ENCODE data around the gene MZT2A.
"Not testable (repeated sequence)": the region's sequence is repeated elsewhere in the genome, so short reads cannot be mapped to it uniquely, and the experiment has no call there.

The MZT2A gene

DNA sequence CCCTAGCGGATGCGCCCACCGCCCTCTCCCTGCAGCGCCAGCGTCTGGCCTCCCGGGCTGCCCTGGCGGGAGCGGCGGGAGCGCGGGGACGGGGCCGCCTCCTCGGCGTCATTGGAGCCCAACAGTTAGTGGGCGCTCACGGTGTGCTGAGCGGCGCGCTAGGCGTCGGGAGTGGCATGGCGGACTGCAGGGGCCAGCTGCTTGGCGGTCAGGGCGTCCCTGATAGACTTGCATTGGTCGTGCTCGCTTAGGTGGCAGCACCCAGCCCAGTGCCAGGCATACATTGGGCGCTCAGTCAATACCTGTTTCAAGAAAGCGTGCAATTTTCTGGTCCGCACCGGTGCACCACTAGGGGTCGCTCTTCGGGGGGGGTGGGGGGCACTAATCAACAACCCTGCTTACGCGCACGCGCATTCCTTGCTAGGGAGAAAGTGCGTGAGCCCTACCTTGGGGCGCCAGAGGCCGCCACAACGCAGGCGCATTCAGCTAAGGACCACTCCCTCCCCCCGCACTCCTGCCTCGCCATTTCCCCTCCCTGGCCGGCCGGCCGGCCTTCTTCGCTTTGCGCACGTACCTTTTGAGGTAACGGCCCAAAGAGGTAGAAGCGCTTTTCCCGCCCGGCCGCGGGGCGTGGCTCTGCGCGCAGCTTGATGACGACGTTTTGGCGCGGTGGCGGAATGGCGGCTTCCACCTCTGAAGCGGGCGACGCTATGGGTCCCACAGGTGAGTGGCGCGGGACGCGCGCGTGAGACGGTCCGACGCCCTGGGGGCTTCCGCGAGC is 411 bp upstream of the MZT2A start:
- peak; percentile 98 for DNase-seq (ENCODE audit: low spot score)
- peak; percentile 84 for FAIRE-seq

DNA sequence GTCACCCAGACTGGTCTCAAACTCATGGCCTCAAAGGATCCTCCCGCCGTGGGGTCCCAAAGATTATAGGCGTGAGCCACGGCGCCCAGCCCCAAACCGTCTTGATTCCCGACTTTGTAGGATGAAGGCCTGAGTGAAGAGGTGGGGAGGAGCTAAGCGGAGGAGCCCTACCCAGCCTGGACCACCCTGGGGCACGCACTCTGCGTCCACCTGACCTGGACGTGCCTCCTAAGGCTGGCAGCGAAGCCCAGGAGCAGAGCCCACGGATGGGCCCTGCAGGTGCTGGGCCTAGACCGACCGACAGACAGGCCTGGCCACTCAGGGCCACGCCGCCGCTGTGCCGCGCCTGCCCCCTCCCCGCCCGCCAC is 744 bp downstream of the MZT2A start:
- not testable (repeated sequence) for DNase-seq (ENCODE audit: low spot score)
- FAIRE-seq = peak; percentile 96

DNA sequence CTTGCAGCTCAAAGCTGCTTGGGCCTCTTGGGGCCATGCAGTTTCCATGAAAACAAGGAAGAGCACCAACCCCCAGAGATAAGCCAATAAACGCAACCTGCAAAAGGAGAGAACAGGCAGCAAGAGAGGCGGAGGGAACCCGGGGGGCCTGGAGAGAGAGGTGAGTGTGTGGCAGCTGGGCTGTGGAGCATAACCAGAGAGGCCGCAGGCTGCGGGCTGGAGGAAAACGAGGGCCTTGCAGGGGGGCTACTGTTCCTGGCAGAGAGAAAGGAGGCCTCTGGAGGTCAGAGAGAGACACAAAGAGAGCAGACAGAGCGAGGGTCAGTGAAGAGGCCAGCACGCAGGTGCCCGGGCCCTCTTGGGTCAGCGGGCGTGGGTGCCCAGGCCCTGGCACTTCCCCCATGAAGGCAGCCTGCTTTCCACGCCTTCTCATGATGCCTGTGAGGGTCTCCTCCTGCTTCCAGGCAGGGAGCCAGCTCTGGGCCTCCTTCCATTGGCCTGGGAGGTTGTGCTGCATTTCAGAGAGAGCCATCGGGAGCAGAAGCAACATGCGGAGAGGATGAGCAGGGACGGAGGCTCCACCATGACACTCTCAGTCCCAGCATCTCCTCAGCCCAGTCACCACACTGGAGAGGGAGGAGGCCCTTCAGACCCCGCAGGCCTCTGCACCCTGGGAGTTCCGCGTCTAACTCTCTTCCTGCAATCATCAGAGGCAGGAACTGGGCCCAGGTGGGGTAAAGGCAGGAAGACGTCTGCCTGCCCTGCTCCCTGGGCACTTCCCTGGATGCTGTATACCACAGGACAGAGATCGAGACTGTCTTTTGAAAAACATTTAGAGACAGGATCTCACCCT is 1.4 kb downstream of the MZT2A start:
- DNase-seq (ENCODE audit: low spot score); FAIRE-seq: not testable (repeated sequence)

DNA sequence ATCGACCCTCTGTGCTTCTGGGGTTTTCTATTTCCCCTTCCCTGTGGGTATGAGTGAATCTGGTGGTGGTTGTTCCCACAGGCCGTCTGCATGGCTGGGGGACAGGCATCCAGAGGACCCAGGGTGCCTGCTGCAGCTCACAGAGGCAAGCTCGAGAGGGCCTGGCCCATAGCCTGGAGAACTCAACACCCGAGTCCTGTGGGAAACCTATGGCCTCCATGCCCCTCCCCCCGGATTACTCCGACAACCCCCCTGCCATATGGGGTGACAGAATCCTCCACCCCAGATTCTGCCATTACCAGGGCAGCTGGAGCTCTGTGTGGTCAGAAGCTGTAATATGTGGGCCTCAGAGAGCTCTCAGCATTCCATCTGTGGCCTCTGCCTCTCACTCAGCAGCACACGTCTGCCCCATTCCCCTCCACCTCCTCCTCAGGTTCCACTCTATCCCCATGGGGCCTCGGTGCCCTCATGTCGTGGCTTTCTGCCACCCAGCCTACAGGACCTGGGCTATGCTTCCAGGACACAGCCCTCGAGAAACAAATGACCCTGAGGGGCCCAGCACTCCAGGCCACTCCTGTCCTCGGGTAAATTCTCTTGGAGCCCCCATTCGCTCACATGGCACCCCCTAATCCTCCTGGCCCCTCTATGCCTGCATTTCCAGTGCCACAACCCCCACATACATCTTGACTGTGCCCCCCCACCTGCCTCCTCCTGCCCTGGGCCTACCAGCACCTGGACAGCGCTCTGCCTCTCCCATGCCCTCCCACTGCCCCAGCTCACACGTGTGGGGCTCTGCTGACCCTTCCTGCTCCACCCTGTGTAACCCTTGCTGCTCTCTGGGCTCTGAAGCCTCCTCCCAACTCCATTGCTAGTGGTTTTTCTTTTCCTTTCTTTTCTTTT is 3.6 kb downstream of the MZT2A start:
- DNase-seq (ENCODE audit: low spot score) = no peak
- FAIRE-seq = no peak

DNA sequence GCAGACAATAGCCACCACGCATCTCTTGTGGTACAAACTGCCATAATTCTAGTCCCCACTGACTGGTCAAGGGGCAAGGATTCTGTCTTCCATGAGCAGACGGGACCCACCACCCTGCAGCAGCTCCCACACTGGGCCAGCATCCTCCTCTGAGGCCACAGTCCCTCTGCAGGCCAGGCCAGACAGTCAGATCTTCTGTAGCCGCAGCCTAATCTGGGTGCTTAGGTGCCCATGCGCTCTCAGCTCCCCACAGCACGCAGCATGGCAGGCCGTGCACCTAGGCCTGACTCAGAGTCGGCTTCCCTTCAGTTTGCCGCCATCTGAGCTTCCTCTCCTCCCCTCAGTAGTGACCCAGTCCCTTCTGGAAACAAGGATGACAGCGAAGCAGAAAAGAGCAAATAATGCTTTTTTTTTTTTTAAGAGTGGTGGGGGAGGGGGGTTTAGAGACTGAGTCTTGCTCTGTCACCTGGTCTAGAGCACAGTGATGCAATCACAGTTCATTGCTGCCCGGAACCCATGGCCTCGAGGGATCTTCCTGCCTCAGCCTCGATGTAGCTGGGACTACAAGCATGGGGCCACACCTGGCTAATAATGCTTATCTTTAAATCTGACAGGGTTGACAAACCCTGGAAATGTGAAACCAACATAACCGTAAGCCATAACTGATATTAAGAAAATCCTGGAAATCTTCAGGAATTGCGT is 5.8 kb downstream of the MZT2A start:
- not testable (repeated sequence) for FAIRE-seq

DNA sequence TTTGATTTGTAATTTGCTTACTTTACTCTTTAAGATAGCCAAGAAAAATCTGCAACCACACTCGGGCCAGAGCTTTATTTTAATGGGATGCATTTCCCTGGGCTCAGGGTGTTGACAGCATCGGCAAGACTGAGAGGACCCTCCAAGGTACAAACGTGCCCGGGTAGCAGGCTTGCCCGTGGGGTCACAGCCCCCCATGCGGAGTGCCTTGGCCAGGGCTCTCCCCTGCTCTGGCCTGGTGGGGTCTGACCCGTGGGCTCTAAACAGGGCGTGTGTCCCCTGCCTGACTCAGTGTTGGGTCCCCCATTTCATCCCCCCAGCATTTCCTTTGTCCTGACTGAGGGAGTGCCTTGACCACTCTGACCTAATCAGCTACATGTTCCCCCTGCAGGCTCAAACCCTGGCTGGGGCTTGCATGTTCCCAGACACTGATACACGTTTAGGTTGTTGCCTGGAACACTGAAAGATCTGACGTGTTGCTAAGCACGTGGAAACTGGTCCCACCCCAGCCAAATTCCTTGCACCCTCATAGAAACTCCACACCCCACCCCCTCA is 7.2 kb downstream of the MZT2A start:
- FAIRE-seq; DNase-seq (ENCODE audit: low spot score): not testable (repeated sequence)

More for the DNA sequence above, 5.8 kb downstream of the MZT2A start:
- DNase-seq (ENCODE audit: low spot score) = not testable (repeated sequence)

DNA sequence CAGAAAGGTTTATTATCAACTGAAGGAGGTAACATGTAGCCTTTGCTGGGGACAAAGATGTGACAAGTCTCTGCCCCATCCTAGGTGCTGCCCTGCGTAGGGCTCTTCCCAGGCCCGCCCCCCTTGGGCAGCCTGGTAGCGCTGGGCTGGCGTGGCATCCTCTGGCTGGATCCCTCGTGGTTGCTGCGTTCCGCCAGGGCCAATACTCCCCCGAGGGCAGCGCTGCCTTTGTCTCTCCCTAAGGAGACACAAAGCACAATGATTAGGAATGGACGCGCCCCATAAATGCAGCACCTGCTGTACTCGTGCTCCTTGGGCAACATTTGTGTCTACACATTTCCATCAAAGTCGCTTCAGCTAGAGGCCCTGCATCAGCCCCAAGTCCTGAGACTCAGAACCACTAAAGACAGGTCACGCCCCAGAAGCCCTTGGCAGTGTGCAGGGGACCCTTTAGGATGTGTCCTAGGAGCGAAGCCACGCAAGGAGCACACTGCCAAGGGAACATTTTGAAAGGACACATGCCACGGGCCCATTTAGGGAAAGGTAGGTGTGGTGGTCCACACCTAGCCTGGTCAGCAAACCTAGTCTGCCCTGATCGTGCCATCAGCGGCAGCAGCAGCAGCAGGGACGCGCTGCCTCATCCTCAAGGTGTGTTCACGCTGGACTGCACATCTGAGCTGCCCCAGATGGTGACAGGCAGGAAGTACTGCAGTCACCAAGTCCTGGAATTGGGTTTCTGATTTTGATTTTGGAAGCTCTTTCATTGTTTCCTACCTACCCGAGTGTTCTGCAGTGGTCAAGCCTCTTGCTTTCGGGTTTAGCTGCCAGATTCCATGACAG is 8.0 kb downstream of the MZT2A start:
- FAIRE-seq = peak; percentile 62
- DNase-seq (ENCODE audit: low spot score) = not testable (repeated sequence)

DNA sequence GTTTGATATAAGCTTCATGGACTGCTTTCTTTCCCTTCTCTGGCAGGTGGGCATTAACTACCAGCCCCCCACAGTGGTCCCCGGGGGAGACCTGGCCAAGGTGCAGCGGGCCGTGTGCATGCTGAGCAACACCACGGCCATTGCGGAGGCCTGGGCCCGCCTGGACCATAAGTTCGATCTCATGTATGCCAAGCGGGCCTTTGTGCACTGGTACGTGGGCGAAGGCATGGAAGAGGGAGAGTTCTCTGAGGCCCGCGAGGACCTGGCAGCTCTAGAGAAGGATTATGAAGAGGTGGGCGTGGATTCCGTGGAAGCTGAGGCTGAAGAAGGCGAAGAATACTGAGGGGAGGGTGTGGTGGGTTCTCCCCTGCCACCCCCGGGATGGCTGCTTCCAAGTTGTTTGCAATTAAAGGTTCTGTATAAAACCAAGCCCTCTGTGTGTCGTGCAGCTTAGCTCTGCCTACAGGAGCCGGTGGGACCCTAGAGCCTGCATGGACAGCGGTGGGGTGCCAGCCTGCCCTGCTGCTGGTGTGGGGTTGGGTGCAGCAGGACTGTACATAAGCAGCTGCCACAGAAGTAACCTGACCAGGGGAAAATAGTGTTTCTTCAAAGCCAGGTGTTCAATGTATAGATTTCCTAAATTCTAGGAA is 9.6 kb downstream of the MZT2A start:
- FAIRE-seq = not testable (repeated sequence)

DNA sequence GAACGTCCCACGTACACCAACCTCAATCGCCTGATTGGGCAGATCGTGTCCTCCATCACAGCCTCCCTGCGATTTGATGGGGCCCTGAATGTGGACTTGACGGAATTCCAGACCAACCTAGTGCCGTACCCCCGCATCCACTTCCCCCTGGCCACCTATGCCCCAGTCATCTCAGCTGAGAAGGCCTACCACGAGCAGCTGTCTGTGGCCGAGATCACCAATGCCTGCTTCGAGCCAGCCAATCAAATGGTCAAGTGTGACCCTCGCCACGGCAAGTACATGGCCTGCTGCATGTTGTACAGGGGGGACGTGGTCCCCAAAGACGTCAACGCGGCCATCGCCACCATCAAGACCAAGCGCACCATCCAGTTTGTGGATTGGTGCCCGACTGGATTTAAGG is 11.8 kb downstream of the MZT2A start:
- not testable (repeated sequence) for DNase-seq (ENCODE audit: low spot score); FAIRE-seq

More for the DNA sequence above, 9.6 kb downstream of the MZT2A start:
- not testable (repeated sequence) for DNase-seq (ENCODE audit: low spot score)

DNA sequence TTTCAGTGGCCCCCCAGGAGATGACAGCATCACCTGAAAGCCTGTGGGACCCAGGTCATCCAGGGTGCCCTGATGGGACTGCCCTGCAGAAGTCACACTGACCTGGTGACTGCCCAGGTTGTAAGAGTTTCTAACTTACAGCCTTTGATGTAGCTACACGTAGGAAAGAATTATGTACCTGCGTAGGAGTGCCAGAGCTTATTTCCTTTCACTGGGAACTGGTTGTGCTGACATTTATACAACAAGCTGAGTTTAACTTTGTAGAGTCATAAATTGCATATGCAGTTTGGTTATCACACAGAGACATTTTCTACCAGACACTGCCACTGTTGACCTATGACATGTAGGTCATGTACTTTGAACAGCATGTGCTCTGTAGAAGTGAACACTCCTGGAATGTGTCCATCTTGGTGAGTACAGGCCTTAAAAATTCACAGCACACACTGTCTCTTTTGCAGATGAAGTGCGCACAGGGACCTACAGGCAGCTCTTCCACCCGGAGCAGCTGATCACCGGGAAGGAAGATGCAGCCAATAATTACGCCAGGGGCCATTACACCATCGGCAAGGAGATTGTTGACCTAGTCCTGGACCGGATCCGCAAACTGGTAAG is 13.2 kb downstream of the MZT2A start:
- DNase-seq (ENCODE audit: low spot score) = not testable (repeated sequence)
- FAIRE-seq = peak; percentile 66

DNA sequence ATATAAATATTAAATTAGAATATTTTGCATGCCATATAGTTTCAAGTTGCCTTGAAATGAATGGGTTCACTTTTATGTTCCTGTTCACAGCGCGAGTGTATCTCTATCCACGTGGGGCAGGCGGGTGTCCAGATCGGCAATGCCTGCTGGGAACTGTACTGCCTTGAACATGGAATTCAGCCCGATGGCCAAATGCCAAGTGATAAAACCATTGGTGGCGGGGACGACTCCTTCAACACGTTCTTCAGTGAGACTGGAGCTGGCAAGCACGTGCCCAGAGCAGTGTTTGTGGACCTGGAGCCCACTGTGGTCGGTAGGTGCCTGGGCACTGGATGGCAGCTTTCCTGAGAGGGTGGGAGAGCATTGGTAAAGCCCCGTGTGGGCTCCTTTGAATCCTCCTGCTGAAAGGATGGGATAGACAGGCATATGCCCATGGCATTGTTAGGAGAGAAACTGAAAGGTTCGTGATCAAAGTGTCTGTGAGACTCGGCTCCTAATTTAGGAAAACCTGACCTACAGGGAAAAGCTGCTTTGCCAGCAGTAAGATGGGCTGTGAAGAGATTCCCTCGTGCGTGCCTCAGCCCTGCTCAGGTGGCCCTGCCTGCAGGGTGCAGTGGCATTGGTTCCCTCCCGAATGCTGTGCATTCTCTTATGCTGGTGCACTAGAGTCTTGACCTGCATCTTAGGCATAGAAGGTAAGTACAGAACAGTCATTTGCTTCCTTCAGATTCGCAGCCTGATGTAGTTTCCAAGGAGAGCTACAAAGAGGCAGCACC is 13.9 kb downstream of the MZT2A start:
- FAIRE-seq; DNase-seq (ENCODE audit: low spot score): not testable (repeated sequence)

DNA sequence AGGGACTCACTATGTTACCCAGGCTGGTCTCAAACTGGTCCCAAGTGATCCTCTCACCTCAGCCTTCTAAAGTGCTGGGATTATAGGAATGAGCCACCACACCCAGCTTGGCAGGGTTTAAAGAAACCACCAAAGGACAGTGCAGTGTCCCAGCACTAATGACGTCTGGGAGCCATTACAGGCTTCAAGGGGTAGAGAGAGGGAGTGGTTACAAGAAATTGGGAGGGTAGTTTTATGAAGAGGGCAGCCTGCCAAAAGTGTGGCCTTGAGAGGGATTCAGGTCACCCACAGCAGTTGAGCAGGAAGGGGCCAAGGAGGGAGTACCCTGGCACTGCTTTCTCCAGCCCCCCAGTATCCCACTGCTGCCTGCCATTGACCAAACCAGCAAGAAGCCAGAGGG is 15.0 kb downstream of the MZT2A start:
- not testable (repeated sequence) for DNase-seq (ENCODE audit: low spot score)
- peak; percentile 53 for FAIRE-seq

DNA sequence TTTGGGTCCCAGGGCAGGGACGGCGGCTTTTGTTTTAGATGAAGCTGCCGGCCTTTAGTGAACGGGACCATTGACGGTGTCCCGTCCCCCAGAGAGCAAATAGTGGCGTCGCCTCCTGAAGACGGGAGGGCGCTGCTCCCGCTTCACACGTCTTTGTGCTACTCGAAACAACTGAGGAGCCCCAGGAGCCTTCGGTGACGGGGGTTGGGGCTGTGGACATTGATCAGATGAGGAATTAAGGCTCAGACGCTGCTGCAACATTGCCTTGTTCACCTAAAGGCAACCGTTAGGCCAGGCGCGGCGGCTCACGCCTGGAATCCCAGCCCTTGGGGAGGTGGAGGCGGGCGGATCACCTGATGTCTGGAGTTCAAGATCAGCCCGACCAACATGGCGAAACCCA is 15.8 kb downstream of the MZT2A start:
- not testable (repeated sequence) for FAIRE-seq; DNase-seq (ENCODE audit: low spot score)

DNA sequence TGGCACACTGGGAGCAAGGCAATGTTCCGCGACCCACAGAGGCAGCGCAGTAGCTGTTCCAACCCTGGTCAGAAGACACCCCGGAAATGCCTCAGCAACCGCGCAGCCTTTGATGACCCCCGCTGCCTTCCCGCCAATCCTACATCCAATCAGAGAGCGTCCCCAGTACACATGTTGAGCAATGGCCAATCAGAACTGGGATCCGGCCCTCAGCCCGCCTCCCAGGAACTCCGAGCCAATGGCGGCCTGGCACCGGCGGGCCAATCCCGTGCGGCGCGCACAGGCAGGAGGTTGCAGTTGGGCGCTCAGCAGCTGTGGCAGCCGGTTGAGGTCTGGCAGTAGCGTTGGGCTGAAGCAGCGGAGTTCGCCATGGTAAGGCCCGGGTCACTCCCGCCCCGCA is 16.4 kb downstream of the MZT2A start, which contains the start of gene TUBA3D:
Gene TUBA3D, plus strand, starts transcription at position 289 of the 400 bp plus-strand sequence. Its CDS starts 81 bp downstream, at position 370.
- DNase-seq (ENCODE audit: low spot score) (no peak), FAIRE-seq (no peak)

DNA sequence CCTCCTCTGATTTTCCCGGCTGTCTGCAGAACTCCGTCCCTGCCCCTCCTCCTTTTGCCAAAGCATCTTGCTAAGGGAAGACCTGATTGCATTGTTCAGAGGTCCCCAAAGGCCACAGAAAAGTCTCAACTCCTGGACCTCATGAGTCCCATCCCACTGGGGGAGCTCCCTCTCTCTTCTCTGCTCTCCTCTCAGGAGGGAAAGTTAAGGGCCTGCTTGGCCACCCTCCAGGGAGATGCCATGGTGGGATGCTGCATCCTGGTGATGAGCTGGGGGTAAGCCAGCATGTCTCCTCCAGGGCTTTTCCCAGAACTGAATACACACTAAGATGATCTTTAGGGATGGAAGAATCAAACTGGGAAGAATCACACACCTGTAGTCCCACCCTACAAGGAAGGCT is 18.9 kb downstream of the MZT2A start:
- not testable (repeated sequence) for DNase-seq (ENCODE audit: low spot score); FAIRE-seq

DNA sequence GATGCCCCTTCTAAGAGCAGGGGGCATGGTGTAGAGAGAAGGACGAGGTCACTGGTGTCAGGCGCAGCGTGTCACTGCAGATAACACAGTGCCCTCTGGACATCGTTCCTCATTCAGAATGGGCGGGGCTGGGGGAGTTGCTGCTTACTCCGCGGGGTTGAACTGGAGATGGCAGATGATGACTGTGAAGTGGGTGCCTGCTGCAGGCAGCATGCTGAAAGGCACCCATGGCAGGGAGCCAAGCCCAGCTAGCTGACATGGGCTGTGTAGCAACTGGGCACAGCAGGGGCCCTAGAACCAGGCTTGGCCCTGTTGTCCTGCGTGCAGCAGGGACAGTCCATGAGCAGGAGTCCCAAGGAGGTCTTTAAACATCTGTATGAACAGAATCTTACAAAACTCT is 20.6 kb downstream of the MZT2A start:
- peak; percentile 46 for FAIRE-seq

DNA sequence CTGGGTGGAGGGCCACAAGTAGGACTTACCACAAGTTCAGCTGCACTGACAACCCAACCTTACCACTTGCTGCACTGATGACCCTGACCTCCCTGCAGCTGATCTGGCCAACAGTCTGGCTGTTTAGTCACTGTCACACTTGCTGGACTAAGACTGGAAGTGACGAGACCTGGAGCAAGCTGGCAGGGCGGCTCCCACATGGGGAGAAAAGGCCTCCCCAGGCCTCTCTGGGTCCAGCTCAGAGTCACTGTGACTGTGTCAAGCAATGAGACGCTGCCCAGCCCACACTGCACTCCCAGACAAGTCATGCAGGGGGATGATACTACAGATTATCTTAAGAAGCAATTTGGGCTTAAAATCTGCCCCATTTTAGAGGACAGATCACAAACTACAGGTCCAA is 21.3 kb downstream of the MZT2A start:
- DNase-seq (ENCODE audit: low spot score) = not testable (repeated sequence)
- FAIRE-seq = peak; percentile 76

More for the DNA sequence above, 20.6 kb downstream of the MZT2A start:
- not testable (repeated sequence) for DNase-seq (ENCODE audit: low spot score)
